Smooth muscle cell (in vitro differentiated cells): Measurements from ENCODE around the gene SYNGR1. TPM values are rescaled to one million over a fixed set of nuclear protein-coding genes. Genes with fewer than 3 reads are reported as not detected.

ENCODE experiments used
- DNase-seq: peaks from one replicate; lab custom pipeline; 2025; ENCODE audit not compliant: unreplicated experiment; lab: John Stamatoyannopoulos, UW
- H2AFZ ChIP-seq: fragments of 200-600 bp; sonication (generic); 2 replicates; pipeline ENCODE4 v1.6.0; 2016; ENCODE audit warnings: antibody characterized with exemption, low read depth, mild to moderate bottlenecking
- H3F3A ChIP-seq: fragments of 200-600 bp; sonication (generic); 2 replicates; pipeline ENCODE4 v1.6.0; 2017; ENCODE audit warnings: antibody characterized with exemption, low read depth
- H3K27ac ChIP-seq: fragments of 200-600 bp; sonication (generic); 2 replicates; pipeline ENCODE4 v1.5.1; 2016; ENCODE audit warnings: low read depth, mild to moderate bottlenecking
- H3K27me3 ChIP-seq: fragments of 200-600 bp; sonication (generic); 2 replicates; pipeline ENCODE4 v1.6.1; 2016; ENCODE audit warnings: low read depth, mild to moderate bottlenecking
- H3K36me3 ChIP-seq: fragments of 200-600 bp; sonication (generic); 2 replicates; pipeline ENCODE4 v1.5.1; 2016; ENCODE audit warnings: low read depth
- H3K4me1 ChIP-seq: fragments of 200-600 bp; sonication (generic); 2 replicates; pipeline ENCODE4 v1.5.1; 2016; ENCODE audit warnings: low read depth
- H3K4me2 ChIP-seq: fragments of 200-600 bp; sonication (generic); 2 replicates; pipeline ENCODE4 v1.6.0; 2016; ENCODE audit warnings: mild to moderate bottlenecking
- H3K4me3 ChIP-seq: fragments of 200-600 bp; sonication (generic); 2 replicates; pipeline ENCODE4 v1.5.1; 2016; ENCODE audit warnings: mild to moderate bottlenecking
- H3K79me2 ChIP-seq: fragments of 200-600 bp; sonication (generic); 2 replicates; pipeline ENCODE4 v1.6.0; 2016; ENCODE audit warnings: low read depth, mild to moderate bottlenecking
- H3K9ac ChIP-seq: fragments of 200-600 bp; sonication (generic); 2 replicates; pipeline ENCODE4 v1.6.0; 2016; ENCODE audit warnings: low read depth
- H3K9me3 ChIP-seq: fragments of 200-600 bp; sonication (generic); replicated peaks from 2 replicates; pipeline ENCODE4 v1.5.1; 2016; ENCODE audit warnings: low read depth
- H4K20me1 ChIP-seq: fragments of 200-600 bp; sonication (generic); 2 replicates; pipeline ENCODE4 v1.6.0; 2016; ENCODE audit warnings: low read depth
- CTCF ChIP-seq: fragments of 200-600 bp; sonication (generic); IDR thresholded peaks from 2 replicates; pipeline ENCODE4 v1.5.1; 2017; ENCODE audit warnings: borderline replicate concordance, mild to moderate bottlenecking, antibody characterized with exemption; ENCODE audit not compliant: insufficient read depth, poor library complexity, severe bottlenecking
- whole genome bisulfite sequencing: methylation state at CpG from one replicate; pipeline ENCODE4 v1.1.7; 2016; ENCODE audit warnings: low lambda C conversion rate; 5-methylcytosine and 5-hydroxymethylcytosine counted together
- polyA plus RNA-seq: library from polyadenylated mRNA; unstranded; fragments of >200 nt; fragmentation: Nextera tagmentation; extraction: Ambion mirVana; gene quantifications from 2 replicates; pipeline ENCODE4 v1.2.1, GENCODE V29; 2016
- total RNA-seq: library from RNA; depleted of rRNA; stranded (reverse); fragments of >200 nt; gene quantifications from 2 replicates; pipeline ENCODE4 v1.2.3, GENCODE V29; 2014

SYNGR1 gene
- total and polyA plus RNA-seq, 2 experiments from 2014 or later: 26.7 to 58.0 TPM

DNA sequence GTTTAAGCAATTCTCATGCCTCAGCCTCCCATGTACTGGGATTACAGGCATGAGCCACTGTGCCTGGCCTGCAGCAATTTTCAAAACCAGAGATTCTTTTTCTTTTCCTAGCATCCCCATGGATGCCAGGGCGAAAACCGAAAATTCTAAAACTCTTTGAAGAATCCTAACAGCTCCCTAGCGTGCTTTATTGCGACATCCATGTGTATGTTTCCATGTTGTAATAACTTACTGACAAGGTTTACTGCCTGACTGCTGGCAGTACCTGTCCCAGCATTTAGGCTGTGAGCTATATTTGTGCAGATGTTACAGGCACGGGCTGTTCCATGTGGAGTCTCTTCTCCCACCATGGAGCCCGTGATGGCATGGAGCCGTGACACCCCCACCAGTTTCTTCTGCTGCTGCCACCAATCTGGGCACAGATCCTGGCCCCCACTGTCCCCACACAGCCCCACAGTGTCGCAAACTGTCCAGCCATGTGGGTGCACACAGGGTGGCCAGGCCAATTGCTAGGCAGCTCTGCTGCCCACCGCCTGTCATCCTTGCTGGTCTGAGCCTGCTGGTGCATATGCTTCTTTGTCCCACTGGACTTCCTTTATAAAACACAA is 42.7 kb downstream of the SYNGR1 start:
- no peak overlapping the region for H3K27ac ChIP-seq
- H3K4me1 ChIP-seq: no peaks in the 10 kb centered on the region
- H3K36me3 ChIP-seq: no peaks in the 10 kb centered on the region
- no peaks in the 10 kb centered on the region for H3F3A ChIP-seq
- H3K4me2 ChIP-seq: no peak overlapping the region
- H3K79me2 ChIP-seq: no peaks in the 10 kb centered on the region
- no peak for TF ChIP-seq CTCF
- no peaks in the 10 kb centered on the region for H3K27me3 ChIP-seq
- 87% methylated on average over 9 of the region's 9 CpGs for WGBS
- H2AFZ ChIP-seq: no peak overlapping the region
- H3K4me3 ChIP-seq: no peak overlapping the region
- no peak for DNase-seq
- H3K9me3 ChIP-seq: no peaks in the 10 kb centered on the region
- H4K20me1 ChIP-seq: no peaks in the 10 kb centered on the region
- no peak overlapping the region for H3K9ac ChIP-seq

GRCh38 chr22:39395936-39396796 is 46.4 kb downstream of the SYNGR1 start:
- Histone ChIP-seq H3K4me3 (no peak overlapping the region), H3K79me2 (peaks cover 12% of the 10 kb centered on the region), H3K4me2 (no peak overlapping the region), H2AFZ (peak overlapping the region; percentile 51), H3K27me3 (no peaks in the 10 kb centered on the region), H3K27ac (no peak overlapping the region), H3K9ac (no peak overlapping the region), H3K9me3 (no peaks in the 10 kb centered on the region), H3K4me1 (peaks cover 5% of the 10 kb centered on the region), H3K36me3 (no peaks in the 10 kb centered on the region), H3F3A (no peaks in the 10 kb centered on the region), H4K20me1 (no peaks in the 10 kb centered on the region)
- TF ChIP-seq CTCF: no peak
- DNase-seq: no peak
- 86% methylated on average over 11 of the region's 11 CpGs for WGBS

GRCh38 chr22:39396797-39397195 is 47.0 kb downstream of the SYNGR1 start:
- Histone ChIP-seq H3K79me2 (peaks cover 18% of the 10 kb centered on the region), H3K4me1 (peaks cover 5% of the 10 kb centered on the region), H3K9me3 (no peaks in the 10 kb centered on the region), H3K9ac (no peak overlapping the region), H3K4me2 (no peak overlapping the region), H3K27ac (no peak overlapping the region), H3K4me3 (no peak overlapping the region), H3K27me3 (no peaks in the 10 kb centered on the region), H4K20me1 (no peaks in the 10 kb centered on the region), H3K36me3 (no peaks in the 10 kb centered on the region), H2AFZ (no peak overlapping the region), H3F3A (no peaks in the 10 kb centered on the region)
- DNase-seq: no peak
- no peak for TF ChIP-seq CTCF
- WGBS: 94% methylated on average over 3 of the region's 3 CpGs
